Stromal cell of bone marrow (primary cell): ENCODE data around the gene TIMP1.
"Not testable (repeated sequence)": the region's sequence is repeated elsewhere in the genome, so short reads cannot be mapped to it uniquely, and the experiment has no call there.

Experiments used
- DNase-seq: peaks from one replicate; pipeline ENCODE4 v3.0.0-alpha.2; 2012; ENCODE audit warnings: low read depth

Gene TIMP1

DNA sequence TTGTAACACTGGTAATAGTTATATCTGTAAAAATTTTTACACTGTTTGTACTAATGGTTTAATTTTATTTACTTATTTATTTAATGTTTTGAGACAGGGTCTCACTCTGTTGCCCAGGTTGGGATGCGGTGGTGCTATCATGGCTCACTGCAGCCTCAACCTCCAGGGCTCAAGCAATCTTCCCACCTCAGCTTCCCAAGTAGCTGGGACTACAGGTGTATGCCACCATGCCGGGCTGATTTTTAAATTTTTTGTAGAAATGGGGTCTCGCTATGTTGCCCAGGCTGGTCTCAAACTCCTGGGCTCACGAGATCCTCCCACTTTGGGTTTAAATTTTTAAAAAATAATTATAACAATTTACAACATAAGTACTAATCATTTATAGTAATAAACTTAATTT lies 20.9 kb downstream of the TIMP1 start:
- DNase-seq = not testable (repeated sequence)

DNA sequence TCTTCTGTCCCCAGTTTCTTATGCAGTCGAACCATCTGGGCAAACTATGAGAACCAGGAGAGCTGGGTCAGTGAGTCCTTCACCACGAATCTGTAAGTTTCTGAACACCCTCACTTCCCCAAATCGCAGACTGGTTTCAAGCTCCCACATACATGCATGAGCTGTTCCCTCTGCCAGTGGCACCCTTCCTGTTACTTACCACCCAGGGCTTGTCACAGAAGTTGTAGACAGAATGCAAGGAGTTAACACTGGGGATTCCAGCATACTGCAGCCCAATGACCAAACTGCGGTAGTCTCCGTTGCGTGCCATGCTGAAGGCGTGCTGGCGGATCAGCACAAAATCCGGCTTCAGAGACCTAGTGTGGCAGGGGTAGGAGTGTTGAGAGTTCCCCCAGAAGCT lies 22.8 kb downstream of the TIMP1 start:
- DNase-seq = no peak

DNA sequence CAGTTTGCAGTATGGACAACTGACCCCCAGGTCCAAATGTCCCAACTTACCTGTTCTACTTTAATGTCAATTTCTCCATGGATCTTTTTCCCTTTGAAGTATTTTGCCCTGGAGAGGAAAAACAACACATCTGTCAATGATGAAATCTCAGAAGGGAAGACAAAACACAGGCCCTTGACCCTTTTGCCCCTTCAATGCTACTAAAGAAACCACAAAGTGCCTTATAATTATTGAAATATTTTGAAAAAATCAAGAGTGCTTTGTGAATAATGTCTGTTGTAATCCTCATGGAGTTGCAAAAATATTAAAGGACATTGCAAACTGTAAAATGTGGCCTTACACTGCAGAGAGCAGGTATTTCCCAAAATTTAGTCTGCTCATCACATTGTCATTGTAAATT lies 24.9 kb downstream of the TIMP1 start:
- DNase-seq = no peak

DNA sequence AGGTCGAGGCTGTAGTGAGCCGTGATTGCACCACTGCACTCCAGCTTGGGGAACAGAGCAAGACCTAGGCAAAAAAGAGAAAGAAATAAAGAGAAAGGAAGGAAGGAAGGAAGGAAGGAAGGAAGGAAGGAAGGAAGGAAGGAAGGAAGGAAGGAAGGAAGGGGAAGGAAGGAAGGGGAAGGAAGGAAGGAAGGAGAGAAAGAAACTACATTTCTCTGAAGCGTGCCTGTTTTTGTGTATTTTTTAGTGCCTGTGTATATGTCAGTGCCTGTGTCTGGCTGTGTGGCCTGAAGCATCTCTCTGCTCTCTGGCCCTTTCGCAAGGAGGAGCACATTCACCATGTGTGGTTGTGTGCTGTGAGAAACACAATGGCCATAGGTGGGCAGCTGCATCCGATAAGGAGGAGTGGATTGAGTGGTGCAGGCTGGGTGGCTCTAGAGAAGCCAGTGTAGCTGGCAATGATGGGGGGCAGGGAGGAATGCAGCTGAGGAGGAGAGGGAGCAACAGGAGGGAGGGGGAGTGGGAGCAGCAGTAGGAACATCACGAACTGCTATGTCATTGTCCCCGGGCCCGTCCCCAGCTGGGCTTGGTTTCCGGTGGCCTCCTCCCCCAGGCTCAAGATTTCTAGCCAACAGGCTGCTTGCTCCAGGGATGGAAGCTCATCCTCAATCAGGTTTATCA lies 26.0 kb downstream of the TIMP1 start:
- DNase-seq = no peak

DNA sequence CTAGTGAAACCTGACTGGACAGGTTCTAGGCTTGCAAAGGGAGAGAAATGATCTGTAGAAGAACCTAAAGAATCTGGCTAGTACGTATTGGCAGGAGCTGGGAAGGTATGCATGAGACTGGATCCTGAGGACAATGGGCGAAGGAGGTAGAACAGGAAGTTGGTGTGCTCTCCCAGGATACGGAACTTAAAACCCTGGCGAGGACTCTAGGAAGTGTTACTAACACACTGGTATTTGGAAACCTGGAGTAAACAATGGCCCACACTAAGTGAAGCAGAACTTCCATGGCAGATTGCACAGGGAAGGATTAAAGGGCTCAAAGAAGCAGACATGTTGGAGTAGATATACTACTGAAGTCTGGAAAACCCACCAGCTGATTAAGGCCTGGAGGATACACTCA lies 28.3 kb downstream of the TIMP1 start:
- no peak for DNase-seq

DNA sequence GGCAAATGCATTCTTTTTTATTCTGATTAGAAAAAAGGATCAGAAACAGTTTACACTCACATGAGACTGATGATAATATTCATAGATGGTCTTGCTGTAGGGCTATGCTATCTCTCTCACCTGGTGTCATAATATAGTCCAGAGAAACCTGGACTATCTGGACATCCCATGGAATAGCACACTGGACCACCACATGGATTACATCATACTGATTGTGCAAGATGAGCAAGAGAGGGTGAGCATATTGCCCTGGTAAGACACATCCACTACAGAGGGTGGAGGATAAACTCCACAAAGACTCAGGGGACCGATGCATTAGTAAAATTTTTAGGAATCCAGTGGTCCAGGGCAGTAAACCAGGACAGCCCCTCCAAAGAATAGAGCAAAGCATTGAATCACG lies 29.3 kb downstream of the TIMP1 start:
- DNase-seq = no peak

DNA sequence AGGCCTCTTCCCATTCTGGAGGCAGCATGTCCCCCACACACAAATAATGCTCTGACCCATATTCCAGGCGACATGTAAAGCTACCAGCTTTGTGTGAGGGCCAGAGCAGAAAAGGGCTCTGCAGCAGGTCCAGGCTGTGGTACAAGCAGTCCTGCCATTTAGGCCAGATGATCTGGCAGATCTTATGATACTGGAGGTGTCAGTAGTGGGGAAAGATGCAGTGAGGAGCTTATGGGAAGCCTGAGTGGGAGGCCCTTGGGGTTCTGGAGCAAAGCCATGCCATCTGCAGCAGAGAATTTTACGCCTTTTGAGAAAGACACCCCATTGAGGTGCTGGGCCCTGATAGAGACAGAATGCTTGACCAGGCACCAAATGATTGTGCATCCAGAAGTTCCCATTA lies 29.7 kb downstream of the TIMP1 start:
- DNase-seq = no peak

DNA sequence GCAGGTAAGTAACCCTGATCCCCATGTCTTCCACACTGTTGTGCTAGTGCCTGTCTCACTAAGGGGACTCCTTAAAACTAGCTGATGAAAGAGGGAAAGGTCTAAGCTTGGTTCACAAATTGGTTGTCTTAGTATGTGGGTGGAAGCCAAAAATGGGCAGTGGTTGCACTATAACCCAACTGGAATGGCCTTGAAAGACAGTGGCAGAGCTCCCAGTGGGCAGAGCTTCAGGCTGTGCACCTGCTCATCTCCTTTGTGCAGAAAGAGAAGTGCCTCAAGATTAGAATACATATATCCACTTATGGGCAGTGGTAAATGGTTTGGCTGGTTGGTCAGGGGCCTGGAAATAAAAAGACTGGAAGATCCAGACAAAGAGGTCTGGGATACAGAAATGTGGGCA lies 30.2 kb downstream of the TIMP1 start:
- DNase-seq = no peak

DNA sequence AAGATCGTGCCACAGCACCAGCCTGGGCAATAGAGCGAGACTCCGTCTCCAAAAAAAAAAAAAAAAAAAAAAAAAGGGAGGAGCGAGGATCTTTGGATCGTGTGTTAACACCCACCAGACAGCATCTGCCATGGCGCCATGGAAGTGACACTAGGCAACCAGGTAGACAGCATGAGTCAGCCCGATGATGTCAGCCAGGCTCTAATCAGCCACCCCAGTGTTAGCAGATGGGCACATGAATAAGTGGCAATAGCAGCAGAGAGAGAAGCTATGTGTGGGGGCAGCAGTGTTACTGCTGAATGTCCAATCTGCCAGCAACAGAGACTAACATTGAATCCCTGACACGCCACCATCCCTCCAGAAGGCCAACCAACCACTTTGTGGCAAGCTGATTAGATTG lies 30.8 kb downstream of the TIMP1 start:
- no peak for DNase-seq

DNA sequence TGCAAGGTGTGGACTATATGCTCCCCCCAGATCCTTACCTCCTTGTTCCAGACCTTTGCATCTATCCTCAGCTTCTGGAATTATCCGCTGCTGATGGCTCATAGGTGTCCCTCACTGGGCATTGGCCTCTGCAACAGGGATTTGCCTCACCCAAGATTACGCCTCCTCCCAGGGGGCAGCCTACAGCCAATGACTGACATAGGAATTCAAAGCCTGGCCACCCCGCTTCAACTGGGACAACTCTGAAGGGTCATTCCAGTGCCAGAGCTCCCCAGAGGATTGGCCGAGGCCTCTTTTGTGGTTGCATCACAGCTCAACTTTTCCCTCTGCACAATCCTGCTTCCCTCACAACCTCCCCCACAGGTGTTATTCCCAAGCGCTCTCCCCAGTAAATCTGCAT lies 32.4 kb downstream of the TIMP1 start:
- DNase-seq = no peak

DNA sequence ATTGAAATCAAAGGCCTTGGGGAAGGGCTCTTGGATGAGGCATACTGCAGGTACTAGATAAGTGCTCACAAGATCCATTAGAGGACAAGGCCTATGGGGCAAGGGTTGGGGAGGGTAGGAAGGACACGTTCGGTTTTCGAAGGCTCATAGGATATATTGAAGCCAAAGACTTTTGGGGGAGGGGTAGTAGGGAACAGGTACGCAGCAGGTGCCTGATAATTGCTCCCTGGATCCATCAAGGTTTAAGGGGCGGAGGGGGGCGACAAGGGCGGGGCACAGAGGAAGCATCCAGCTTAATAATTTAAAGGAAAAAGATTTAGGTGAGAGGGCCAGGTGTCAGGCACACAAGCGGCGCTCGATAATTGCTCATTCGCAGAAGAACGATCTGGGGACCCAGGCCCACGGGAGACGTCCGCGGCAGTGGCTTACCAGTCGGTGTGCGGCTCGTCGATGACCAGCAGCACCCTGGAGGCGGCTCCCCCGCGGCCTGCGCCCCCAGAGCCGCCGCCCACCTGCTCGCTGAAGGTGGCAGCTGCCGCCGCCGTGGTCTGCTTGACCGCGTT lies 36.8 kb downstream of the TIMP1 start:
- no peak for DNase-seq

DNA sequence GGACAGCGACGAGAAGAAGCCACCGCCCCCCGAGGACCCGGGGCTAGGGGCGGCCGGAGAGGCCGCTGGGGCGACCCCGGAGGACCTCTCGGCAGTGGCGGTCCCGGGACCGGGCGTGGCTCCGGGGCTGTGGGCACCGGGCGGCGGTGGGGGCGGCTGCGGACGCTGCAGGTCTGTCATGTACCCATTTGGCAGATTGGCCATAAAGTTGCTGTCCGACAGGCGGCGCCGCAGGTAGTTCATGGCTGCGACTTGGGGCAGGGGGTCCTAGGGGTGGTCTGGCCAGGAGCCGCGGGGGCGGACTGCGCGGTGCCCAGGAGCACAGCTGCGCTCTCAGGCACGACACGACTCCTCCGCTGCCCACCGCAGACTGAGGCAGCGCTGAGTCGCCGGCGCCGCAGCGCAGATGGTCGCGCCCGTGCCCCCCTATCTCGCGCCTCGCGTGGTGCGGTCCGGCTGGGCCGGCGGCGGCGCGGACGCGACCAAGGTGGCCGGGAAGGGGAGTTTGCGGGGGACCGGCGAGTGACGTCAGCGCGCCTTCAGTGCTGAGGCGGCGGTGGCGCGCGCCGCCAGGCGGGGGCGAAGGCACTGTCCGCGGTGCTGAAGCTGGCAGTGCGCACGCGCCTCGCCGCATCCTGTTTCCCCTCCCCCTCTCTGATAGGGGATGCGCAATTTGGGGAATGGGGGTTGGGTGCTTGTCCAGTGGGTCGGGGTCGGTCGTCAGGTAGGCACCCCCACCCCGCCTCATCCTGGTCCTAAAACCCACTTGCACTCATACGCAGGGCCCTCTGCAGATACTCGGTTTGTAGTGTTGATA lies 37.5 kb downstream of the TIMP1 start, which contains the start of gene SYN1:
Gene SYN1 (minus strand): TSS at position 372 of the 817 bp plus-strand sequence. CDS start 129 bp downstream, at position 243.
- peak; percentile 39 for DNase-seq

DNA sequence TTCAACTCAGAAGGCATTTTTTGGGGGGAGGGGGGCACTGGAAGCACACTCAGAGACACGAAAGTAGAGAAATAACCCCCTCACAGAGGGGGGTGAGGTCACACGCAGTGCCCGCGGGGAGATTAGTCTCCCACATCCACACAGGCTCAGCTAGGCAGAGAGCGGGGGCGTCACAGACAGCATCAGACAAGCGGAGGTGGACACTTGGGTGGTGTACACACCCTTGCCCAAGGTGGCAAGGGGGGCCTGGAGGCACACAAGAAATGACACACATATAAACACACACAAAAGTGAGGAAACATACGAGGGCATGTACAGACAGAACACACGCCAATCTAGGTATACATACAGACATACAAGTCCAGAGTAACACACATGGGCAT lies 38.1 kb downstream of the TIMP1 start:
- DNase-seq = no peak

DNA sequence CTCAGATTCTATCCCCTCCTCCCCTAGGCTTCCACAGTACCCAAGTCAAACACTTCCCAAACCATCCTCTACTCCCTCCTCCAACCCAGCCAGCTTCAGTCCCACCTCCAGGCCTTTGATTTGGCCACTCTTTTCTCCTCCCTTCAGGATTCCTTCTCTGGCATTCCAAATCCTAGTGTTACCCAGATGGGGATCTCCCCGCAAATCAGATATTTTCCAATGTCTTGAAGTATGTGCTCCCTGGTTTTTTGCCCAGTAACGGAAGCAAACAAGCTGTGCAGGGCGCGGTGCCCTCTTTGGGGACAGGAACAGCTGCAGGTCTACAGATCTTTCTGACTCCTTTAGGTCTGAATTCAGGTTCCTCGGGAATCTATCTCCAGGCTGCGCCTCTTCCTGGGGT lies 39.6 kb downstream of the TIMP1 start:
- DNase-seq = no peak

DNA sequence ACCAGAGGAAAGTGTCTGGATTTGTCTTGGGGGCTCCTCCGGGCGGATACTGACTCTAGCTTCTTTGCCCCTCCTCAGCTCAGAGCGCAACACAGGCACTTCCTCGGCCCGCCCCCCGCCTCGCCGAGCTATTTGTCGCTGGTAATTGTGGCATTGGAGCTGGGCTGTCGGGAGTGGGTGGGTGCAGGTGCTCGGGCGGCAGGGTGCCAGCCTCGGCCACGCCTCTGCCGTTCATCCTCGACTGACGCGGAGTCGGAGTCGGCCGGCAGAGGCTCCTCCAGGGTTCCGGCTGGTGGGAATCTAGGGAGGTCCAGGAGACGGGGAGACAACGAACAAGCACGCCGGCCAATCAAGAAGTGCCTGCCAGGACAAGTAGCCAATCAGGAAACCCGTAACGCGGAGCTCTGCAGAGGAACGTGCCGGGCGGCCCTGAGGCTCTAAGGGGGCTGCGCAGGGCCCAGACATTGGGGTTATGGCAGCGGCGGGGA lies 41.3 kb downstream of the TIMP1 start:
- peak; percentile 32 for DNase-seq

DNA sequence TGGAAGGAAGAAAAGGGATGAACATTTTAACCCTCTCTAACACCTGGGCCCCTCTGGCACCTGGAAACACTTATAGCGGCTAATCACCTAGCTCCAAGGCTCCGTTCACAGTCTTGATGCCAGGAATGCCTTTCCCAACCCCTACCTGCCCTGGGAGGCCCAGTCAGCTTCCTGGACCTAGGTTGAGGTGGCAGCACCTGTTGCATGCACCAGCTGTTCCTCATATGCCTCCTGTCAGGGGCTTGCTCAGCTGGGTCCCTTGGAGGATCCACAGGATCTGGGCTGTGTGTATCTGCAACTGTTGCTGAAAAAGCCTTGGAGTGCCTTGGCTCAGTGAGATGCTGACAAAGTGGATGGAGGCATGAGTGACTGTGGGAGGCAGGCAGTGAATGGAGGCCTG lies 43.1 kb downstream of the TIMP1 start:
- no peak for DNase-seq

DNA sequence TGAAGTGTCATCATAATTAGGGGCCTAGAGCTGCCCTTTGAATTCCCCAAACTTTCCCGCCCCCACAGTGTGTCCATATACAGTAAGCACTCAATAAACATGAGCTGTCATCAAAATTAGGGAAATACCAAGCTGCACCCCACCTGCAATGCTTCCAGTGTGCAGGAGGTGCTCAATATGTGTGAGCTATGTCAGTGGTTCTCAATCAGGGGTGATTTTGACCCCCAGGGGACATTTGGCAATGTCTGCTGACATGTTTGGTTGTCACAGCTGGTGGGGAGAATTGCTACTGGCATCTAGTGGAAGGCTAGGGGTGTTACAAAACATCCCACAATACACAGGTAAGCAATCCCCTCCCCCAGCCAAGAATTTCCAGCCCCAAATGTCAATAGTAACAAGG lies 46.7 kb downstream of the TIMP1 start:
- DNase-seq = no peak

DNA sequence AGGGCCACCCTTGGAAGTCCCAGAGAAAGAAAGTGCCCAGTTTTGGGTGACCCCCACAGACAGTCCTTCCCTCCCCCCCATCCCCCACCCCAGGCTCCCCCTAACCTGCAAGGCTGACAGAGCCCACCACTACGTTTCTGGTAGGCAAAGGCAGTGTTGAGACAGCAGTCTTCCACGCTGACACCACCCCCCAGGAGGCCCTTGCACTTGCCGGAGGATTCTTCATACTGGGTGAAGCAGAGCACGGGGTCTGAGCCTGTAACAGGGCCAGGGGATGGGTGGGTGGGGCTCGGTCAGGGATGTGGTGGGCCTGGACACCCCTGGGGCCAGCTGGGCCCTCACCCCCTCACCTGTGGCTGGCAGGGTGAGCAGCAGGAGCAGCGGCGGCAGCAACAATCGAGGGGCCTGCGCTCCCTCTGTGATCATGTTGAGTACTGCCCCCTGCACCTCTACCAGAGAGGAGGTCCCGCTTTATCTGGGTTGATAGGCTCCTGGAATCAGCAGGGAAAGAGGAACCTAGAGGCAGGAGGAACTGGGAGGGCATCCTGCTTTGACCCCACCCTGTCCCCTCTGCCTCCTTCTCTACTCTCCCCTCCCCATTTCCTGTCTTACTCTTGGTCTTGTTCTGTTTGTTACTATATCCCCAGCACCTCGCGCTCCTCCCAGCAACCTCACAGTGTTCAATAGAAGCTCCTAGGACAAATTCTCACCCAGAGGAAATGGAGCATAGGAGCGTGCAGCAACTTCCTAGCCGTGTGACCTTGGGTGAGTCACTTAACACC lies 47.4 kb downstream of the TIMP1 start, which contains the start of gene CFP:
Gene CFP (minus strand): TSS at position 512 of the 782 bp plus-strand sequence. CDS start 86 bp downstream, at position 426.
- no peak for DNase-seq

DNA sequence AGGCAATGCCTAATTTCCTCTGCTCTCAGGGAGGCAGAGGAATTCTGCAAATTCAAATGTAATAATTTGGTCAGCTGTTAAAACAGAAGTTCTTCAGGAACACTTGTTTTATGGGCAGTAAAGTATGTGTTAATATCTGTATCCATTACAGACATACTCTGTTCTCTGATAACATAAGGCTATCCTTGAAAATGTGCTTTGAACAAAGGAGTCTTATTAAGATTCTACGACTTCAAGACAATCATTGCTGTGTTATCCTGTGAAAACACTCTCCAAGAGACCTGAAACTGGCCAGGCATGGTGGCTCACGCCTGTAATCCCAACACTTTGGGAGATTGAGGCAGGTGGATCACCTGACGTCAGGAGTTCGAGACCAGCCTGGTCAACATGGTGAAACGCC lies 49.4 kb downstream of the TIMP1 start:
- no peak for DNase-seq

DNA sequence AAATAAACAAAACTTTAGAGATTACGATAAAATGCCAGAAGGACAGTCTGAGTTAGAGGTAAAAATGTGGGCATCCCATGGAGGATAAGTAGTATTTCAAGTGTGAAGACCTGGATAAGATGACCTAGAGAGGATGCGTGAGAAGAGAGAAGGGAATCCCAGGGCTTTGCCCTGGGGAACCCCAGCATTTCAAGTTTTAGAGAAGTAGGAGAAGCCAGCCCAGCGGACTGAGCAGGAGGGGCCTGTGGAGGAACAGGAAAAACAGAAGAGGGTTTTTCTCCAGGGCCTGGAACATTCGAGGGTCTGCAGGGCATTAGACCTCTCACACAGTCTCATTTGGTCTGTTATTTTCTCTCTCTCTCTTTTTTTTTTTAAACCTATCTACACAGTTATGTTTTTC lies 50.4 kb downstream of the TIMP1 start:
- DNase-seq = no peak

DNA sequence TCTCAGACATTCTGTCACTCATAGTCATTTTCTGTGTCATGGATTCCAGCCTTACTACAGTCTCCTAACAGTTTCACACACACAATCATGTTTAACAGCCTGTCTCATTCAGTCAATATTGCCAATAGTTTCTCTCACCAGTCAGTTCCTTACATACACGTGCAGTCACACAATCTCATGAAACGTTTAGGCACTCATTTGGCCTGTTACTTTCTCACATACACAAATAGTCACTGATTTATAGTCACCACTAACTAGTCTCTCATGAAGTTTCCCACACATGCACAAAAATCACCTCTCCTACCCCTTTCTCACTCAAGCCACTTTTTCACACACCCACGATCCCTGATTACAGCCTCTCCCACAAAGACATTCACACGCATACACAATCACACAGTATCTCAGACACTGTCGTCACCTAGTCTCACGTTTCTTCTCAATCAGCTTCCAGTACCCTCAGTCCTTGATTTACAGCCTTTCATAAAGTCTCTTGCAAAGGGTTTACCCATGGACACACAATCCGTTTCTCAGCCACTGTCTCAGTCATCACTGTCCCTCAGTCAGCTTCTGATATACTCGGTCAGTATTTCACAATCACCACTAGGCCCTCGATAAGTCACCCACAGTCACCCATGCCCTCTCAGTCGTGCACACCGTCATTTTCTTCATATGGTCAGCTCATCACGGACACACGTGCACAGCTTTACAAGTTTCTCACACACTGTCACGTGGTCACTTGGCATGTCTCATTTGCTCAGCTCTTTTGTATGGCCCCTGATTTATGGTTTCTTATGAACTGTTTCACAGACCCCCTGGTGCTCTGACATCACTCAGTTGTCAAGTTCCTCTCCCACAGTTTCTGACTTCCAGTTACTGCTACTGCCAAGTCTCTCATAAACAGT lies 51.7 kb downstream of the TIMP1 start:
- no peak for DNase-seq
